Measurements from ENCODE around the gene SUGCT.
"Not testable (repeated sequence)": the region's sequence is repeated elsewhere in the genome, so short reads cannot be mapped to it uniquely, and the experiment has no call there.

GRCh38 chr7:40122100-40122939, 12.5 kb upstream of the SUGCT start:
- TF ChIP-seq CTCF, POLR2A (IDR thresholded peaks at IDR 0.05): not testable (repeated sequence)
